SK-MEL-5 (cell line): ENCODE measurements around the gene GFRA1. TPM values are rescaled to one million over a fixed set of nuclear protein-coding genes. Genes with fewer than 3 reads are reported as not detected.
"Not testable (repeated sequence)": the region's sequence is repeated elsewhere in the genome, so short reads cannot be mapped to it uniquely, and the experiment has no call there.

Source experiments
- DNase-seq: peaks from one replicate; pipeline ENCODE4 v3.0.0-alpha.2; 2016; ENCODE audit warnings: low read depth, low spot score
- in situ Hi-C: cut with HindIII; loops from 2 replicates; pipeline ENCODE4 v1.10.0; 2016; ENCODE audit warnings: low sequenced_read_pairs, high pct_unique_total_duplicates, low pct_unique_long_range_greater_than_20kb
- total RNA-seq: library from RNA; depleted of rRNA; stranded (reverse); fragments of >200 nt; shearing (Covaris generic); gene quantifications from 2 replicates; pipeline ENCODE4 v1.2.3, GENCODE V29; 2014

GFRA1 gene
- total RNA-seq, 1 experiment from 2014 or later = 0.24 TPM

DNA sequence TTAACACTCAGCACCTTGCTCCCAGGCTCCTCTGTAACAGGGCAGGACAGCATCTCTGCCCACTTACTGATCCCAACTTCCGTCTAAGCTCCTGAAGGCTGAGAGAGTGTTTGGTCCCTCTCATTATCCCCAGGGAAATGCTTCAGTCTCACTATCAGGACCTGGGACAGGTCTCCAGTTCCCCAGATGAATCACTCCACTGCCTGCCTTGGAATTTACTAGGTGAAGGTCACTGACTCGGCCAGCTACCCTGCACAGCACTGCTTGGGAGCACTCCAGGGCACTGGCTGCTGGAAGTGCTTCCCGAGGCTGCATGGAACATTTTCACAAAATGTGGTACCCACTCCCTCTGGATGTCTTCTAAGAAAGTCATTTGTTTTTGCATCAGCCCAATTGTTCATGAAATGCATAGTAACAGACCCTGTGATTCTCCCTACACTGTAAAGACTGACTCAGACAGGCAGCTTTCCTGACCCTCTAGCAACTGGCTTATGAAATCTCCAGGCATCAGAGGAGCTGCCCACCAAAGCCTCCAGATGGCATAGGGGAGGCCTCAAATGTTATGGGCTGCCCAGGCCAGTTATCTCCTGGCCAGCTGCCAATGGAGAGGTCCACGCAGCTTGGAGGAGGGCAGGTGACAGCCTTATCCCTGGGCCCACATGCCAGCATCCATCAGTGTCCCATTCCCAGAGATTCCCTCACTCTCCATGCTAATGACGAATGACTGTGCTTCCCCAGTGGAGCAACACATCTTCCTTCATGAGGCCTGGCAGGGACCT is 89.1 kb downstream of the GFRA1 start:
- in situ Hi-C loops = no loop called here
- DNase-seq = no peak

DNA sequence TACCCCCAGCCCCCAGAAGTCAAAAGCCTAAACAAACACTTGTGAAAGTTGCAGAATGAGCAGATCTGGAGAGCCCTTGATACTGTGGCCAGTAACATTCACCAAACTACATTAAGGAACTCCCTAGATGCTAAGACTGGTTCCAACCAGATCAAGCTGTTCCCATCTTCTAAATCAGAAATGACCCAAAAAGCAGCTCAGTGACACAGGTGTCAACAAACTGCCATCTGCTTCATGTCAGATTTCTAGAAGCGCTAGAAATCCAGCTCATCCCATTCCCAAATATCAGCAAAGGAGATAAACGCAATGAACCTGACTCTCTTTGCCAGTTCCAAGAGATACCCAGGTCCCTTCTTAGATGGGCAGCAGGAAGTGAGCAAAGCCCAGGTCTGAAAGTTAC is 90.6 kb downstream of the GFRA1 start:
- in situ Hi-C loops = no loop called here
- no peak for DNase-seq

- in situ Hi-C loops = no loop called here
- no peak for DNase-seq
These were observed 94.9 kb downstream of the GFRA1 start for GRCh38 chr10:116178086-116178605.

GRCh38 chr10:116175231-116175630 is 97.8 kb downstream of the GFRA1 start:
- no peak for DNase-seq
- in situ Hi-C loops = no loop called here

- in situ Hi-C loops = no loop called here
- DNase-seq = no peak
These were observed 101.5 kb downstream of the GFRA1 start for GRCh38 chr10:116171505-116171904.

DNA sequence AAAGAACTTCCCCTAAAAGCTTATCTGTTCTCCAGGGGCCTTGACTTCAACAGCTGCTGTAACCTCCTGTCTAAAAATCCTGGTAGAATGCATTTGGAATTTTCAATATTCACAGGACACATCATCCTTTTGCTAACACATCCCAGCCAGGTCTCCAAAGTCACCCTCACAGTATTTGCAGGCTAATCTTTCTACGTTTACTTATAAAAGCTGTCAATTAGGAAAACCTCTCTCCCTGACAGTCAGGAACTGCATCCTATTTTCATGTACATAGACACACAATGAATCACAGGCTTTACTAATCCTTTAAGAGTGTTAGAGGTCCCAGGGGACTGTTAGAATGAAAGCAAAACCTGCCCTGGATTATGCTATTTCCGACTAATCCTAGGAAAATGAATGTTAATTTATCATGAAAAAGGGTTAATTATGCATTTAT is 102.2 kb downstream of the GFRA1 start:
- no peak for DNase-seq
- in situ Hi-C loops = no loop called here

- in situ Hi-C loops = no loop called here
- no peak for DNase-seq
These were observed 103.1 kb downstream of the GFRA1 start for GRCh38 chr10:116169782-116170445.

DNA sequence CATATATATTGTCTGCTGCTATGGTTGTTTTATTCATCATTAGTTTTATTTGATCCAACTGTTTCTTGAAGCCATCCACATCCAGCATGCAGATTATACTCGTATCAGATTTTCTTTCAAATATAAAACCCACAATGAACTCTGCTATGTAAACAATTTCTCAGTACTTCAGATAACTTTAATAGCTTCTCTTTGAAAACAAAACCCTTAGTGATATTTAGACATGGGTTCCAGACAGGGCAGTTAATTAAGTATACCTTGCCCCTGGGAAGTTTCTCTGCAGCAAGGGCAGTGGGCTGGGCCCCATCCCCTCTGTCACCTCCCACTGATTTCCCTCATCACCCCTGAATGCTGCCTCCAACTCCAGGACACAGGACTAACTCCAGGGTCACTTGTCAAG is 104.3 kb downstream of the GFRA1 start:
- DNase-seq = no peak
- in situ Hi-C loops = no loop called here

- no peak for DNase-seq
- in situ Hi-C loops = no loop called here
These were observed 104.7 kb downstream of the GFRA1 start for GRCh38 chr10:116168329-116168728.

- DNase-seq, in situ Hi-C loops: not testable (repeated sequence)
These were observed 107.1 kb downstream of the GFRA1 start for GRCh38 chr10:116165941-116166340.

DNA sequence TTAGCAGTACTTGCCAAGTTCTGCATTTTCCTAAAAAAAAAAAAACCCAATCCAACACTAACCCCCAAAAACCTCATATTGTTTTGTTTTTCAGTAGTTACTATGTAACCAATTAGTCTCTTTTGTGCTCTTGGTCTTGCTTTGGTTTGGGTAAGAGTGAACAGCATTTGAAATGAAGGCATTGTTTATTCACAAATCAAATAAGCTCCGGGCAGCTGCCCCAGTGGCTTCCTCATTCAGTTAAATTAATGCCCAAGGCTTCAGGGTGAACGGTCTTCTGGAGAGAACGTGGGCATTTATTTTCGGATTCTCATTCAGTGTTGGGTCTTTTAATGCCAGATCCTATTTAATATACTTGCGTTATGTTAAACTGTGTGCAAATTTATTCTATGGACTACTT is 108.7 kb downstream of the GFRA1 start:
- in situ Hi-C loops = no loop called here

GRCh38 chr10:116163333-116164131 is 109.5 kb downstream of the GFRA1 start:
- DNase-seq = no peak
- in situ Hi-C loops = no loop called here

More for the DNA sequence above, 108.7 kb downstream of the GFRA1 start:
- DNase-seq = peak; percentile 4

- DNase-seq = no peak
- in situ Hi-C loops = no loop called here
These were observed 110.2 kb downstream of the GFRA1 start for GRCh38 chr10:116162851-116163250.

- in situ Hi-C loops = no loop called here
- DNase-seq = no peak
These were observed 112.7 kb downstream of the GFRA1 start for GRCh38 chr10:116160271-116160670.

- no peak for DNase-seq
- in situ Hi-C loops = no loop called here
These were observed 113.8 kb downstream of the GFRA1 start for GRCh38 chr10:116159197-116159596.

GRCh38 chr10:116158036-116158435 is 115.0 kb downstream of the GFRA1 start:
- in situ Hi-C loops = no loop called here
- DNase-seq = no peak

GRCh38 chr10:116157485-116157884 is 115.5 kb downstream of the GFRA1 start:
- in situ Hi-C loops = no loop called here

DNA sequence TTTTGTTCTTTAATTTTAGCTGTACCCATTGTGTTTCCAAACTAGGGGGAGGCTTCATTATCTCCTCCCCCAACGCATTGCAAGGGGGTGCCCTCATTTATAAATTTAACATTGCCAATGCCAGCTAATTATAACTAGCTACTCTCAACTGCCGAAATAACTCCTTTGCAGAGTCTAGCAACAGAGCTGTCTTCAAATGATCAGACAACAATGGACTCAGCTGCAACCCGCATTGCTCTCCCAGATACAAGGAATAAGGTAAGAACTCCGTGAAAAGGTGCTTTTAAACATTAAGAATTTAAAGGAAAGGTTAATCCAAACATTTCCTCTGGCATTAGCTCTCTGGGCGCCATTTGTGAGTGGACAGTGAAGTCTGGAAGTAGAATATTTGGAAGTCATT is 116.2 kb downstream of the GFRA1 start:
- in situ Hi-C loops = no loop called here
- no peak for DNase-seq

More at GRCh38 chr10:116157485-116157884, 115.5 kb downstream of the GFRA1 start:
- DNase-seq = no peak
